GM21619 (cell line): ENCODE measurements around the gene SELPLG.
A peak's percentile ranks its signal among the peaks of the same experiment; 100 is the strongest.
"Not testable (repeated sequence)": the region's sequence is repeated elsewhere in the genome, so short reads cannot be mapped to it uniquely, and the experiment has no call there.

ENCODE experiments used
- ATAC-seq: cut with Tn5 transposase; IDR thresholded peaks from one replicate; pipeline ENCODE4 v1.9.1; 2021; ENCODE audit not compliant: unreplicated experiment

SELPLG gene

DNA sequence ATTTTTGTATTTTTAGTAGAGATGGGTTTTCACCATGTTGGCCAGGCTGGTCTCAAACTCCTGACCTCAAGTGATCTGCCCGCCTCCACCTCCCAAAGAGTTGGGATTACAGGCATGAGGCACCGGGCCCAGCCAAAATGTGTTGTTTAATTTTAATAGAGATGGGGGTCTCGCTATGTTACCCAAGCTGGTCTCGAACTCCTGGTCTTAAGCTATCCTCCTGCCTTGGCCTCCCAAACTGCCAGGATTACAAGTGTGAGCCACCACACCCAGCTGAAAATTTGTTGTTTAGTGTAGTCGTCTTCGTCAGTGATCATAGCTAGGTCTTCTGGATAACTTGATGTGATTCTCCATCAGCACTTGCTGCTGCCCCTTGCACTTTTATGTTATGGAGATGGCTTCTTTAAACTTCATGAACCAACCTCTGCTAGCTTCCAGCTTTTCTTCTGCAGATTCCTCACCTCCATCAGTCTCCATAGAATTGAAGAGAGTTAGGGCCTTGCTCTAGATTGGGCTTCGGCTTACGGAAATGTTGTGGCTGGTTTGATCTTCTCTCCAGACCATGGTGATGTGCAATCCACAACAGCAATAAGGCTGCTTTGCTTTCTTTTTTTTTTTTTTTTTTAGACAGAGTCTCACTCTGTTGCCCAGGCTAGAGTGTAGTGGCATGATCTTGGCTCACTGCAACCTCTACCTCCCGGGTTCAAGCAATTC lies 58.3 kb downstream of the SELPLG start:
- no peak for ATAC-seq

DNA sequence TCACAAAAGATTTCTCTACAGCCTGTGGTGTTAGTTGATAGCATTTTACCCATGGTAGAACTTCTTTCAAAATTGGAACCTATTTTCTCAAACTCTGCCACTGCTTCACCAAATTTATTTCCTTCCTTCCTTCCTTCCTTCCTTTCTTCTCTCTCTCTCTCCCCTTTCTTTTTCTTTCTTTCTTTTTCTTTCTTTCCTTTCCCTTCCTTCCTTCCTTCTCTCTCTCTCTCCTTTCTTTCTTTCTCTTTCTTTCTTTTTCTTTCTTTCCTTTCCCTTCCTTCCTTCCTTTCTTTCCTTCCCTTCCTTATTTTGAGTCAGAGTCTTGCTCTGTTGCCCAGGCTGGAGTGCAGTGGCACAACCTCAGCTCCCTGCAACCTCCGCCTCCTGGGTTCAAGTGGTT lies 59.4 kb downstream of the SELPLG start:
- not testable (repeated sequence) for ATAC-seq

DNA sequence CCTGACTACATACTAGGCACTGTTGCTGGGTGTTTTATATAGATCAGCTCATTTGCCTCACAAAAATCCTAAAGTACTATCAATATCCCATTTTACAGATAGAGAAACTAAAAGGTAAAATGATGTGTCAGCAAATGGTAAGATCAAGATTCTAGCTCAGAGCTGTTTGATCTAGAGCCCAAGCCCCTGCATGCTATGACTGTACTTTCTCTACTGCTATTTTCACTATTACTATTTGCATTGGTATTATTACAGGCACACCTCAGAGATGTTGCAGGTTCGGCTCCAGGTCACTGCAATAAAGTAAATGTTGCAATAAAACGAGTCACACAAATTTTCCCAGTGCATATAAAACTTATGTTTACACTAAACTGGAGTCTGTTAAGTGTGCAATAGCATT lies 60.4 kb downstream of the SELPLG start:
- ATAC-seq: peak; percentile 27

DNA sequence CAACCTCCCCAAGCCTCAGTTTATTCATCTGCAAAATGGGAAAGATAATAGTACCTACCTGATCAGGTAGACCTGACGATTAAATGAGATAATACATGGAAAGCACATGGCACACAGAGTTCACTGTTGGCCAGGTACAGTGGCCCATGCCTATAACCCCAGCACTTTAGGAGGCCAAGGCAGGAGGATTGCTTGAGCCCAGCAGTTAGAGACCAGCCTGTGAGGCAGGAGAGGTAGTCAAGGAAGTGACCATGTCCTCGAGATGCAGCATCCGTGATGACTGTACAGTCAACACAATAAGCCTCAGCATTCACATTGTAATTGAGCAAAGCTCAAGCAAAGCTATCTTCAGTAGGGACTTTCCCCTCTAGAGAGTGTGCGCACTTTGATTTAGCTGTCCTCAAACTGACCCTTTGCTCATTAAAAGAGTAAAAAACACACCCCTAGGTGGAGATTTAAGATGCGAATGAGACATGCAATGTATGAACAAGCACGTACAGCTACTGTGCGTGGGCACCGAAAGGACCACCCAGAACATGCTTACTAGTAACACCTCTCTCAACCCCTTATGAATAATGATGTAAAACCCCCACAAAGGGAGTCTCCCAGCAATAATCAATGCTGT lies 61.4 kb downstream of the SELPLG start:
- no peak for ATAC-seq
